HEK293 (cell line): Measurements from ENCODE around the gene CST6.

ENCODE experiments used
- CTCF ChIA-PET: fragments of 350-600 bp; formaldehyde crosslinking; extraction: SDS; loops from one replicate; lab custom pipeline; 2021; ENCODE audit warnings: antibody characterized with exemption; lab: Yijun Ruan, JAX
- POLR2A ChIA-PET: fragments of 300-600 bp; formaldehyde crosslinking; extraction: SDS; loops from one replicate; lab custom pipeline; 2020; ENCODE audit warnings: antibody characterized with exemption, inconsistent platforms; lab: Yijun Ruan, JAX
- H3K27ac ChIP-seq: fragments of 200-500 bp; sonication (Bioruptor generic); 2 replicates; pipeline ENCODE4 v1.5.1; 2014; ENCODE audit warnings: low read depth, low read length, control low read depth, inconsistent platforms; ENCODE audit errors: extremely low read depth
- H3K36me3 ChIP-seq, 2 experiments: fragments of 200-500 bp in 1 of 2; sonication (Bioruptor generic) in 1 of 2; 1 replicate in 1 of 2; 2 replicates in 1 of 2; pipeline ENCODE4 v1.5.1; 2014 to 2017; ENCODE audit warnings: inconsistent platforms in 2 of 2, low read length in 2 of 2; ENCODE audit not compliant: control insufficient read depth in 2 of 2, insufficient read depth in 1 of 2
- H3K4me1 ChIP-seq: fragments of 200-500 bp; sonication (Bioruptor generic); 2 replicates; pipeline ENCODE4 v1.5.1; 2014; ENCODE audit warnings: mild to moderate bottlenecking, low read length, inconsistent platforms; ENCODE audit not compliant: control insufficient read depth, insufficient read depth
- H3K4me3 ChIP-seq: 2 replicates; pipeline ENCODE4 v1.5.1; 2011; ENCODE audit warnings: low read depth, mild to moderate bottlenecking, control low read depth, low read length, moderate library complexity
- H3K9me3 ChIP-seq: fragments of 200-500 bp; sonication (Bioruptor generic); 2 replicates; pipeline ENCODE4 v1.5.1; 2014; ENCODE audit warnings: low read depth, low read length, inconsistent platforms; ENCODE audit not compliant: control insufficient read depth, insufficient read depth
- CTCF ChIP-seq: fragments of 450-650 bp; formaldehyde crosslinking; IDR thresholded peaks from 2 replicates; pipeline ENCODE4 v1.5.1; 2016; ENCODE audit warnings: missing biosample characterization, missing genetic modification characterization
- KLF17 ChIP-seq: fragments of 450-650 bp; formaldehyde crosslinking; IDR thresholded peaks from 2 replicates; pipeline ENCODE4 v1.5.1; 2016; ENCODE audit warnings: missing biosample characterization, missing genetic modification characterization
- PRDM2 ChIP-seq: fragments of 450-650 bp; formaldehyde crosslinking; IDR thresholded peaks from 2 replicates; pipeline ENCODE4 v1.5.1; 2016; ENCODE audit warnings: missing biosample characterization, missing genetic modification characterization, borderline replicate concordance
- SCRT1 ChIP-seq: fragments of 450-650 bp; formaldehyde crosslinking; IDR thresholded peaks from 2 replicates; pipeline ENCODE4 v1.5.1; 2016; ENCODE audit warnings: missing biosample characterization, missing genetic modification characterization, borderline replicate concordance
- SCRT2 ChIP-seq: fragments of 450-650 bp; formaldehyde crosslinking; IDR thresholded peaks from 2 replicates; pipeline ENCODE4 v1.5.1; 2016; ENCODE audit warnings: missing biosample characterization, missing genetic modification characterization
- ZBTB1 ChIP-seq: fragments of 450-650 bp; formaldehyde crosslinking; IDR thresholded peaks from 2 replicates; pipeline ENCODE4 v1.5.1; 2016; ENCODE audit warnings: missing biosample characterization, missing genetic modification characterization
- ZBTB20 ChIP-seq: fragments of 450-650 bp; formaldehyde crosslinking; IDR thresholded peaks from 2 replicates; pipeline ENCODE4 v1.5.1; 2016; ENCODE audit warnings: missing biosample characterization, missing genetic modification characterization
- ZIC2 ChIP-seq: fragments of 450-650 bp; formaldehyde crosslinking; IDR thresholded peaks from 2 replicates; pipeline ENCODE4 v1.5.1; 2016; ENCODE audit warnings: missing biosample characterization, missing genetic modification characterization
- ZNF169 ChIP-seq: fragments of 450-650 bp; formaldehyde crosslinking; IDR thresholded peaks from 2 replicates; pipeline ENCODE4 v1.5.1; 2016; ENCODE audit warnings: missing biosample characterization, missing genetic modification characterization
- ZNF571 ChIP-seq: fragments of 450-650 bp; formaldehyde crosslinking; IDR thresholded peaks from 2 replicates; pipeline ENCODE4 v1.5.0; 2017; ENCODE audit warnings: missing biosample characterization, missing genetic modification characterization
- ZNF621 ChIP-seq: fragments of 450-650 bp; formaldehyde crosslinking; IDR thresholded peaks from 2 replicates; pipeline ENCODE4 v1.5.1; 2017; ENCODE audit warnings: missing biosample characterization, missing genetic modification characterization
- ZNF776 ChIP-seq: fragments of 450-650 bp; formaldehyde crosslinking; IDR thresholded peaks from 2 replicates; pipeline ENCODE4 v1.5.0; 2017; ENCODE audit warnings: missing biosample characterization, missing genetic modification characterization, borderline replicate concordance
- ZNF792 ChIP-seq: fragments of 450-650 bp; formaldehyde crosslinking; IDR thresholded peaks from 2 replicates; pipeline ENCODE4 v1.5.1; 2016; ENCODE audit warnings: missing biosample characterization, missing genetic modification characterization
- ZXDB ChIP-seq: fragments of 450-650 bp; formaldehyde crosslinking; IDR thresholded peaks from 2 replicates; pipeline ENCODE4 v1.5.1; 2016; ENCODE audit warnings: missing biosample characterization, missing genetic modification characterization
- TF ChIP-seq, protein P1 (sequence below): fragments of 450-650 bp; formaldehyde crosslinking; IDR thresholded peaks from 2 replicates; pipeline ENCODE4 v1.5.1; 2016; ENCODE audit warnings: missing biosample characterization, missing genetic modification characterization
- TF ChIP-seq, protein P2 (sequence below): fragments of 450-650 bp; formaldehyde crosslinking; IDR thresholded peaks from 2 replicates; pipeline ENCODE4 v1.5.1; 2016; ENCODE audit warnings: missing biosample characterization, missing genetic modification characterization

Gene CST6

GRCh38 chr11:66011239-66011784 is 496 bp upstream of the CST6 start:
- no peaks in the 10 kb centered on the region for H3K9me3 ChIP-seq
- no peak overlapping the region for H3K27ac ChIP-seq
- ChIA-PET POLR2A (interaction anchor here (0.6 to 1.4 kb wide), 4 partner anchors 9 to 471 kb away, joined by 3 to 5 read pairs (median 3); partner anchors contain the start of genes BANF1, EIF1AD and FIBP), CTCF (interaction anchor here (0.7 to 3.1 kb wide), 4 partner anchors 11 to 375 kb away, joined by 3 to 15 read pairs (median 4); no protein-coding TSS in a partner anchor)
- peaks cover 0 to under 1% of the 10 kb centered on the region in 2 experiments; a peak in 1 of 3 replicates for H3K36me3 ChIP-seq
- no peak overlapping the region for H3K4me3 ChIP-seq
- TF ChIP-seq ZXDB (tag by site-specific recombination) (no peak), ZNF169 (tag by site-specific recombination) (no peak), ZNF792 (tag by site-specific recombination) (no peak), CTCF (tag by site-specific recombination) (no peak), ZIC2 (no peak), ZNF776 (tag by site-specific recombination) (no peak), PRDM2 (tag by site-specific recombination) (no peak), ZBTB20 (tag by site-specific recombination) (no peak), SCRT2 (tag by site-specific recombination) (peak; percentile 31; the same call in 1 of the 2 replicates), KLF17 (no peak), ZNF621 (tag by site-specific recombination) (no peak), SCRT1 (0 out of 2 replicates have a peak, but pooled peaks have one; percentile 12), ZBTB1 (tag by site-specific recombination) (no peak), ZNF571 (tag by site-specific recombination) (no peak)
- TF ChIP-seq, protein P1, sequence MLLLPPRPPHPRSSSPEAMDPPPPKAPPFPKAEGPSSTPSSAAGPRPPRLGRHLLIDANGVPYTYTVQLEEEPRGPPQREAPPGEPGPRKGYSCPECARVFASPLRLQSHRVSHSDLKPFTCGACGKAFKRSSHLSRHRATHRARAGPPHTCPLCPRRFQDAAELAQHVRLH (tag by site-specific recombination) = no peak
- TF ChIP-seq, protein P2, sequence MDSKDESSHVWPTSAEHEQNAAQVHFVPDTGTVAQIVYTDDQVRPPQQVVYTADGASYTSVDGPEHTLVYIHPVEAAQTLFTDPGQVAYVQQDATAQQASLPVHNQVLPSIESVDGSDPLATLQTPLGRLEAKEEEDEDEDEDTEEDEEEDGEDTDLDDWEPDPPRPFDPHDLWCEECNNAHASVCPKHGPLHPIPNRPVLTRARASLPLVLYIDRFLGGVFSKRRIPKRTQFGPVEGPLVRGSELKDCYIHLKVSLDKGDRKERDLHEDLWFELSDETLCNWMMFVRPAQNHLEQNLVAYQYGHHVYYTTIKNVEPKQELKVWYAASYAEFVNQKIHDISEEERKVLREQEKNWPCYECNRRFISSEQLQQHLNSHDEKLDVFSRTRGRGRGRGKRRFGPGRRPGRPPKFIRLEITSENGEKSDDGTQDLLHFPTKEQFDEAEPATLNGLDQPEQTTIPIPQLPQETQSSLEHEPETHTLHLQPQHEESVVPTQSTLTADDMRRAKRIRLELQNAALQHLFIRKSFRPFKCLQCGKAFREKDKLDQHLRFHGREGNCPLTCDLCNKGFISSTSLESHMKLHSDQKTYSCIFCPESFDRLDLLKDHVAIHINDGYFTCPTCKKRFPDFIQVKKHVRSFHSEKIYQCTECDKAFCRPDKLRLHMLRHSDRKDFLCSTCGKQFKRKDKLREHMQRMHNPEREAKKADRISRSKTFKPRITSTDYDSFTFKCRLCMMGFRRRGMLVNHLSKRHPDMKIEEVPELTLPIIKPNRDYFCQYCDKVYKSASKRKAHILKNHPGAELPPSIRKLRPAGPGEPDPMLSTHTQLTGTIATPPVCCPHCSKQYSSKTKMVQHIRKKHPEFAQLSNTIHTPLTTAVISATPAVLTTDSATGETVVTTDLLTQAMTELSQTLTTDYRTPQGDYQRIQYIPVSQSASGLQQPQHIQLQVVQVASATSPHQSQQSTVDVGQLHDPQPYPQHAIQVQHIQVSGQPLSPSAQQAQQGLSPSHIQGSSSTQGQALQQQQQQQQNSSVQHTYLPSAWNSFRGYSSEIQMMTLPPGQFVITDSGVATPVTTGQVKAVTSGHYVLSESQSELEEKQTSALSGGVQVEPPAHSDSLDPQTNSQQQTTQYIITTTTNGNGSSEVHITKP = no peak
- H3K4me1 ChIP-seq = no peaks in the 10 kb centered on the region
